K562 (cell line): Measurements from ENCODE around the gene ZNF655. TPM values are rescaled to one million over a fixed set of nuclear protein-coding genes. Genes with fewer than 3 reads are reported as not detected.

Experiments used
- ATAC-seq: fragments of 200-7000 bp; cut with Tn5 transposase; 3 replicates; pipeline ENCODE4 v1.9.1; 2020; ENCODE audit warnings: moderate library complexity
- BruUV-seq: library from RNA; stranded (reverse); fragments of 400-500 nt; replicated peaks from 2 replicates; lab custom pipeline; 2021; lab: Mats Ljungman, UMichigan
- CTCF ChIA-PET: fragments of 300-600 bp; formaldehyde crosslinking; extraction: SDS; loops from one replicate; lab custom pipeline; 2021; ENCODE audit warnings: low intra/inter-chr PET ratio; lab: Yijun Ruan, JAX
- POLR2A ChIA-PET: fragments of 300-600, 350-650 bp; sonication (Branson Sonifier 250); formaldehyde crosslinking; extraction: SDS; loops from one replicate; lab custom pipeline; 2021; ENCODE audit warnings: antibody characterized with exemption, inconsistent platforms; lab: Yijun Ruan, JAX
- DNase-seq, 4 experiments: peaks; one replicate each; pipeline versions ENCODE4 v3.0.0 to v3.0.0-alpha.2; 2011 to 2018; ENCODE audit warnings: low spot score in 3 of 4, mixed read lengths in 3 of 4; ENCODE audit errors: extremely low read depth in 1 of 4
- FAIRE-seq: peaks from 2 replicates; lab custom pipeline; 2011; peaks lifted over from hg19 to GRCh38; lab: Jason Lieb, UNC
- H2AFZ ChIP-seq: 2 replicates; pipeline ENCODE4 v1.6.0; 2011; ENCODE audit warnings: low read depth, low read length, control low read depth, inconsistent platforms
- H3K27ac ChIP-seq: fragments of 200-600 bp; 3 replicates; pipeline ENCODE4 v1.8.0; 2011; ENCODE audit warnings: low read depth, mild to moderate bottlenecking, control low read depth, inconsistent platforms, low read length, moderate library complexity, mixed read lengths; ENCODE audit errors: extremely low read depth
- H3K27me3 ChIP-seq, 2 experiments: fragments of 300-600 bp in 1 of 2; 2 replicates in 1 of 2; 3 replicates in 1 of 2; pipeline versions ENCODE4 v1.6.0 to v1.8.0; 2011; ENCODE audit warnings: inconsistent platforms in 2 of 2, low read length in 2 of 2, mild to moderate bottlenecking in 1 of 2, mixed read lengths in 1 of 2, moderate library complexity in 1 of 2; ENCODE audit not compliant: control insufficient read depth in 2 of 2, insufficient read depth in 2 of 2
- H3K36me3 ChIP-seq: fragments of 300-600 bp; 3 replicates; pipeline ENCODE4 v1.8.0; 2011; ENCODE audit warnings: mild to moderate bottlenecking, low read length, inconsistent platforms; ENCODE audit not compliant: control insufficient read depth, insufficient read depth
- H3K4me1 ChIP-seq, 2 experiments: fragments of 200-600 bp in 1 of 2; replicated peaks in 1 of 2; 2 replicates in 1 of 2; 3 replicates in 1 of 2; pipeline versions ENCODE4 v1.5.1 to v1.8.0; 2011; ENCODE audit warnings: inconsistent platforms in 2 of 2, low read length in 2 of 2, mild to moderate bottlenecking in 1 of 2, mixed read lengths in 1 of 2, moderate library complexity in 1 of 2; ENCODE audit not compliant: control insufficient read depth in 2 of 2, insufficient read depth in 2 of 2
- H3K4me2 ChIP-seq: 2 replicates; pipeline ENCODE4 v1.6.1; 2011; ENCODE audit warnings: low read length, control low read depth, inconsistent platforms, mixed read lengths; ENCODE audit not compliant: insufficient read depth
- H3K4me3 ChIP-seq: fragments of 200-600 bp; sonication (generic), shearing (Covaris generic); 2 replicates; pipeline ENCODE4 v1.5.1; 2016; ENCODE audit warnings: control low read depth, inconsistent platforms
- H3K79me2 ChIP-seq: fragments of 200-600 bp; 3 replicates; pipeline ENCODE4 v1.8.0; 2011; ENCODE audit warnings: low read length, inconsistent platforms; ENCODE audit not compliant: control insufficient read depth, insufficient read depth
- H3K9ac ChIP-seq, 2 experiments: 2 replicates each; pipeline versions ENCODE4 v1.6.0 to v1.6.1; 2011; ENCODE audit warnings: low read depth in 2 of 2, low read length in 2 of 2, control low read depth in 1 of 2, inconsistent platforms in 1 of 2, mild to moderate bottlenecking in 1 of 2, mixed read lengths in 1 of 2; ENCODE audit not compliant: insufficient read depth in 1 of 2
- H3K9me1 ChIP-seq: one replicate; pipeline ENCODE4 v1.6.0; 2011; ENCODE audit warnings: inconsistent platforms, mild to moderate bottlenecking, low read length, moderate library complexity; ENCODE audit not compliant: control insufficient read depth, insufficient read depth
- H3K9me3 ChIP-seq: replicated peaks from 2 replicates; pipeline ENCODE4 v1.5.1; 2011; ENCODE audit warnings: low read depth, low read length, inconsistent platforms; ENCODE audit not compliant: control insufficient read depth, insufficient read depth
- H4K20me1 ChIP-seq: replicated peaks from 2 replicates; pipeline ENCODE4 v1.6.1; 2011; ENCODE audit warnings: low read length, inconsistent platforms, mixed read lengths; ENCODE audit not compliant: control insufficient read depth, insufficient read depth
- WGBS: fragments of 100-300 bp; shearing (Covaris generic); methylation state at CpG from one replicate; pipeline ENCODE4 v1.1.6; 2016; ENCODE audit warnings: low coverage, mixed read lengths; ENCODE audit not compliant: insufficient coverage; ENCODE audit errors: missing lambda C conversion rate; 5-methylcytosine and 5-hydroxymethylcytosine counted together
- in situ Hi-C: fragments of 300-500 bp; cut with MboI; formaldehyde crosslinking; loops from 4 replicates; pipeline ENCODE4 v1.15.0; 2018; ENCODE audit warnings: inconsistent platforms, mixed read lengths
- intact Hi-C: fragments of 100-400 bp; cut with micrococcal nuclease; formaldehyde crosslinking; loops from 2 replicates; pipeline ENCODE4 v1.14.2; 2022
- polyA plus RNA-seq, 8 experiments: library from polyadenylated mRNA; depleted of rRNA in 4 of 8; stranded (reverse) in 5 of 8; unstranded in 3 of 8; fragments of >200 nt; fragmentation: Nextera tagmentation in 2 of 8; fragmentation: Illumina TruSeq in 1 of 8; extraction: Ambion mirVana in 2 of 8; extraction: Trizol in 1 of 8; gene quantifications; 2 replicates each; pipeline versions ENCODE4 v1.2.1 to v1.2.3, GENCODE V29; 2011 to 2014; ENCODE audit warnings: inconsistent platforms in 1 of 8, missing spikeins in 1 of 8
- total RNA-seq, 7 experiments: library from RNA; depleted of rRNA in 6 of 7; stranded (reverse); fragments of >200 nt in 6 of 7; fragmentation: Illumina TruSeq in 2 of 7; extraction: Trizol in 2 of 7; gene quantifications; 2 replicates each; pipeline versions ENCODE4 v1.2.1 to v1.2.3, GENCODE V29; 2011 to 2021; ENCODE audit warnings: low replicate concordance in 1 of 7
- TF ChIP-seq, protein P1 (sequence below), 2 experiments: fragments of 450-650 bp in 1 of 2; sonication (generic) in 1 of 2; formaldehyde crosslinking in 1 of 2; IDR thresholded peaks in 1 of 2; conservative IDR thresholded peaks in 1 of 2; 2 replicates each; pipeline versions ENCODE4 v1.6.1 to v1.8.1; 2016 to 2023; ENCODE audit warnings: mild to moderate bottlenecking in 2 of 2, moderate library complexity in 2 of 2, inconsistent platforms in 1 of 2, missing genetic modification reagents in 1 of 2
- TF ChIP-seq, protein P2 (sequence below): fragments of 450-650 bp; IDR thresholded peaks from 2 replicates; pipeline ENCODE4 v1.6.1; 2016; ENCODE audit warnings: low read depth, mild to moderate bottlenecking, moderate library complexity

ZNF655 gene
- total and polyA plus RNA-seq, 9 of the 15 experiments (the other 6 are each of a cell fraction or from before 2014, with no cell fraction given): 25.7 to 130 (median 95.2) TPM

DNA sequence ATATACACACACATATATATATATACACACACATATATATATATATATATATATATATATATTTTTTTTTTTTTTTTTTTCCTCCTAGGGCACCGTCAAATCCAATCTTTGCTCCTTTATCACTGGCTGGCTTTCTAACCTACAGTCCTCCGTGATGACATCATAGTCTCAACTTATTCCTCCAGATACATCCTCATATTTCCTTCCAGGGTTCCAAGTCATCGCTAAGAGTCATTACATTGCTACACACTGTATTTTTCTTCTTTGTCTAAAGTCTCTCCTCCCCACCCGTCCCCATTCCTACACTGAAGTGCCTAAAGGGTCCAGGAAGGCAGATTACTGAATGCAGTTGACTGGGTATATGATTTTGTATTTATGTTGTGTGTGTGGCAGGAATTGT is 5.4 kb upstream of the ZNF655 start:
- H3K4me3 ChIP-seq: no peak overlapping the region

More for the DNA sequence above, 5.4 kb upstream of the ZNF655 start:
- peaks cover 42% of the 10 kb centered on the region for H3K36me3 ChIP-seq
- CTCF ChIA-PET: interaction anchor here (0.9 kb wide), 1 partner anchor 53 kb away, joined by 3 read pairs; the partner anchor contains the start of gene ZNF394
- no peaks in the 10 kb centered on the region for H4K20me1 ChIP-seq
- no peaks in the 10 kb centered on the region for H3K9me1 ChIP-seq
- H2AFZ ChIP-seq: no peak overlapping the region
- TF ChIP-seq, protein P1, sequence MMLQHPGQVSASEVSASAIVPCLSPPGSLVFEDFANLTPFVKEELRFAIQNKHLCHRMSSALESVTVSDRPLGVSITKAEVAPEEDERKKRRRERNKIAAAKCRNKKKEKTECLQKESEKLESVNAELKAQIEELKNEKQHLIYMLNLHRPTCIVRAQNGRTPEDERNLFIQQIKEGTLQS (IDR thresholded peaks at IDR 0.05): peak; percentile 49
- TF ChIP-seq, protein P1 (CRISPR knock-in tag; conservative IDR thresholded peaks at IDR 0.05): no peak
- TF ChIP-seq, protein P2, sequence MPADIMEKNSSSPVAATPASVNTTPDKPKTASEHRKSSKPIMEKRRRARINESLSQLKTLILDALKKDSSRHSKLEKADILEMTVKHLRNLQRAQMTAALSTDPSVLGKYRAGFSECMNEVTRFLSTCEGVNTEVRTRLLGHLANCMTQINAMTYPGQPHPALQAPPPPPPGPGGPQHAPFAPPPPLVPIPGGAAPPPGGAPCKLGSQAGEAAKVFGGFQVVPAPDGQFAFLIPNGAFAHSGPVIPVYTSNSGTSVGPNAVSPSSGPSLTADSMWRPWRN: no peak
- TF ChIP-seq, all 486 proteins: peak for 1
- intact Hi-C loops: loop anchor here (5.0 to 10.0 kb wide), 2 partner anchors 46 to 78 kb away; partner anchors contain the start of gene ZNF789
- no peak for DNase-seq
- Histone ChIP-seq H3K4me2 (no peak overlapping the region), H3K79me2 (peaks cover 32% of the 10 kb centered on the region), H3K9ac (no peak overlapping the region), H3K4me1 (peaks cover 7 to 14% of the 10 kb centered on the region in 2 experiments; a peak in 4 of 5 replicates), H3K27ac (no peak overlapping the region), H3K9me3 (no peaks in the 10 kb centered on the region), H3K27me3 (no peaks in the 10 kb centered on the region)
- no peak for FAIRE-seq
- in situ Hi-C loops: no loop called here
- BruUV-seq: no TSS peak
- ATAC-seq: no peak
- POLR2A ChIA-PET: interaction anchor here (1.2 kb wide), 1 partner anchor 19 kb away, joined by 3 read pairs; no protein-coding TSS in a partner anchor
- 83% methylated on average over 4 of the region's 4 CpGs for WGBS
